HepG2 (cell line): ENCODE measurements around the gene RNPEPL1. TPM values are rescaled to one million over a fixed set of nuclear protein-coding genes. Genes with fewer than 3 reads are reported as not detected.
A peak's percentile ranks its signal among the peaks of the same experiment; 100 is the strongest.

Source experiments
- CREBL2 ChIP-seq: sonication (generic); formaldehyde crosslinking; IDR thresholded peaks from 2 replicates; pipeline ENCODE4 v1.8.1; 2023; ENCODE audit warnings: missing genetic modification reagents, mild to moderate bottlenecking, borderline replicate concordance
- DBP ChIP-seq: sonication (generic); formaldehyde crosslinking; IDR thresholded peaks from 2 replicates; pipeline ENCODE4 v1.4.0; 2020; ENCODE audit warnings: missing genetic modification reagents; ENCODE audit errors: not compliant biosample characterization
- E2F5 ChIP-seq: sonication (generic); formaldehyde crosslinking; conservative IDR thresholded peaks from 2 replicates; pipeline ENCODE4 v1.4.0; 2020; ENCODE audit warnings: missing genetic modification reagents
- GFI1 ChIP-seq: sonication (generic); formaldehyde crosslinking; IDR thresholded peaks from 2 replicates; pipeline ENCODE4 v1.5.0; 2020; ENCODE audit warnings: missing genetic modification reagents, mild to moderate bottlenecking, borderline replicate concordance
- HNRNPLL ChIP-seq: fragments of 200-400 bp; formaldehyde crosslinking; IDR thresholded peaks from 2 replicates; pipeline ENCODE4 v1.6.1; 2017; ENCODE audit warnings: mild to moderate bottlenecking, low read depth, low read length; ENCODE audit not compliant: poor library complexity, severe bottlenecking
- KLF12 ChIP-seq: sonication (generic); formaldehyde crosslinking; IDR thresholded peaks from 2 replicates; pipeline ENCODE4 v1.4.0; 2020; ENCODE audit warnings: missing genetic modification reagents, borderline replicate concordance
- KMT2B ChIP-seq: IDR thresholded peaks from 2 replicates; pipeline ENCODE4 v1.6.1; 2016; ENCODE audit warnings: missing genetic modification reagents, missing compliant biosample characterization
- MED13 ChIP-seq: sonication (generic); formaldehyde crosslinking; IDR thresholded peaks from 2 replicates; pipeline ENCODE4 v1.5.0; 2020; ENCODE audit warnings: missing genetic modification reagents
- NR2C2 ChIP-seq: sonication (generic); formaldehyde crosslinking; IDR thresholded peaks from 2 replicates; pipeline ENCODE4 v1.4.0; 2020; ENCODE audit warnings: missing genetic modification reagents, mild to moderate bottlenecking, moderate library complexity, borderline replicate concordance
- PHF8 ChIP-seq: sonication (generic); formaldehyde crosslinking; IDR thresholded peaks from 2 replicates; pipeline ENCODE4 v1.5.0; 2020; ENCODE audit warnings: missing genetic modification reagents
- POGZ ChIP-seq: sonication (generic); formaldehyde crosslinking; IDR thresholded peaks from 2 replicates; pipeline ENCODE4 v1.4.0; 2020; ENCODE audit warnings: mild to moderate bottlenecking, missing genetic modification reagents
- RCOR2 ChIP-seq: IDR thresholded peaks from 2 replicates; pipeline ENCODE4 v1.6.1; 2016; ENCODE audit warnings: missing biosample characterization, missing genetic modification reagents
- SMAD1 ChIP-seq: sonication (generic); formaldehyde crosslinking; IDR thresholded peaks from 2 replicates; pipeline ENCODE4 v1.4.0; 2020; ENCODE audit warnings: missing genetic modification reagents, low read depth, mild to moderate bottlenecking, borderline replicate concordance
- ZBTB43 ChIP-seq: sonication (generic); formaldehyde crosslinking; conservative IDR thresholded peaks from 2 replicates; pipeline ENCODE4 v1.4.0; 2020; ENCODE audit warnings: missing genetic modification reagents
- ZNF264 ChIP-seq: sonication (generic); formaldehyde crosslinking; IDR thresholded peaks from 2 replicates; pipeline ENCODE4 v1.4.0; 2020; ENCODE audit warnings: missing genetic modification reagents
- ZNF451 ChIP-seq: sonication (generic); formaldehyde crosslinking; IDR thresholded peaks from 2 replicates; pipeline ENCODE4 v1.5.0; 2020; ENCODE audit warnings: mild to moderate bottlenecking, missing genetic modification reagents
- ZNF607 ChIP-seq: sonication (generic); formaldehyde crosslinking; IDR thresholded peaks from 2 replicates; pipeline ENCODE4 v1.5.1; 2020; ENCODE audit warnings: missing genetic modification reagents, mild to moderate bottlenecking, borderline replicate concordance
- ZSCAN21 ChIP-seq: sonication (generic); formaldehyde crosslinking; IDR thresholded peaks from 2 replicates; pipeline ENCODE4 v1.8.0; 2022; ENCODE audit warnings: mild to moderate bottlenecking, missing genetic modification reagents, moderate library complexity, borderline replicate concordance
- polyA plus RNA-seq, 8 experiments: library from polyadenylated mRNA; depleted of rRNA in 3 of 8; stranded (reverse) in 7 of 8; unstranded in 1 of 8; fragments of >200 nt; fragmentation: Illumina TruSeq in 4 of 8; extraction: Trizol in 4 of 8; gene quantifications; 2 replicates each; pipeline versions ENCODE4 v1.2.1 to v1.2.3, GENCODE V29; 2011 to 2016; ENCODE audit warnings: low read depth in 4 of 8, missing spikeins in 1 of 8, mixed read lengths in 1 of 8; ENCODE audit not compliant: insufficient read depth in 1 of 8
- total RNA-seq, 5 experiments: library from RNA; depleted of rRNA; stranded (reverse); fragments of >200 nt; fragmentation: Illumina TruSeq; extraction: Trizol; gene quantifications; 2 replicates each; pipeline ENCODE4 v1.2.3, GENCODE V29; 2016; ENCODE audit warnings: low read depth in 1 of 5
- TF ChIP-seq, protein P1 (sequence below): sonication (generic); formaldehyde crosslinking; IDR thresholded peaks from 2 replicates; pipeline ENCODE4 v1.8.1; 2023; ENCODE audit warnings: mild to moderate bottlenecking, missing genetic modification reagents
- TF ChIP-seq, protein P2 (sequence below): sonication (generic); formaldehyde crosslinking; IDR thresholded peaks from 2 replicates; pipeline ENCODE4 v1.5.1; 2020; ENCODE audit warnings: mild to moderate bottlenecking, missing genetic modification reagents, borderline replicate concordance

Gene RNPEPL1
- total and polyA plus RNA-seq, 2 of the 13 experiments (the other 11 are each of a cell fraction or from before 2014, with no cell fraction given) = 13.0 to 18.0 TPM

DNA sequence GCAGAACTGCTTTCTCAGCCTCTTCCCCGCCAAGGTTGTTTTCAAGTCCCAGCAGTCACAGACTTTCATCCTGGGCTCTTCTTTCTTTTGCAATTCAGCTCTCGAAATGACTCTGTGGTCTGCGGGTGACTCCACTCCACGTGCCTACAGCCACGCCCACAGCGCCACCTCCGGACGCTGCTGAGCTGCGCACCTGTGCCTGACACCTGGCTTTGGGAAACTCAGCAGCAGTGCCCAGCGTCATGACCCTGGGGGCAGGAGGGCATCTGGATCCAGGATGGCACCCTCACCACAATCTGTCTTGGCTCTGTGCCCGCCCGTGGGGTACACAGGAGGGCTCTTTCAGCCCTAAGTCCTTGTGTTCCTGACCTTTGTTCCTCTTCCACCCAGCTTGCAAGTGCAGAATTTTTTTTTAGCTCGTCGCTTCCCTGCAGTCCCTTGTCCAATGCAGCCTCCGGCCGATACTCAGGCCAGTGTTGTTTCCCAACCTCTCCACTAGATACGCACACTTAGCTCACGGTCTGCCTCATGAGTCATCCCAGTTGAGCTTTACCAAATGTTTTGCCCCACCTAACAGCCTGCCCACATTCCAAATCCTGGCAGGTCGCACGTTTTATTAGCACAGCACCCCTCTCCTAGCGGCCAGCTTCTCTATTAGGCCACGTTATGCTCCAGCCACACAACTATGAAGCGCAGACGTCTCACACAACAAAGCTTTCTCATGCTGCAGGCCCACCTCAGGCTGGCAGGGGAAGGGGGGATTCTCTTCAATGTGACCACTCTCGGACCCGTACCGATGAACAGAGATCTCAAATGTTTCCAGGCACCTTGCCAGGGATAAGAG, 11.7 kb downstream of the RNPEPL1 start (continued):
- TF ChIP-seq KMT2B (0 out of 2 replicates have a peak, but pooled peaks have one; percentile 18), PHF8 (CRISPR knock-in tag) (no peak; the same call in none of the 2 replicates), SMAD1 (CRISPR knock-in tag) (no peak), NR2C2 (CRISPR knock-in tag) (no peak), POGZ (CRISPR knock-in tag) (0 out of 2 replicates have a peak, but pooled peaks have one; percentile 51), MED13 (no peak), DBP (CRISPR knock-in tag) (no peak), RCOR2 (CRISPR knock-in tag) (no peak), KLF12 (CRISPR knock-in tag) (no peak), ZNF451 (CRISPR knock-in tag) (no peak; the same call in 1 of the 2 replicates), ZNF264 (CRISPR knock-in tag) (no peak), CREBL2 (no peak), ZBTB43 (CRISPR knock-in tag) (no peak; the same call in 1 of the 2 replicates), HNRNPLL (peak; percentile 75), ZSCAN21 (CRISPR knock-in tag) (peak; percentile 91; the same call in 1 of the 2 replicates), E2F5 (CRISPR knock-in tag) (no peak), GFI1 (no peak), ZNF607 (CRISPR knock-in tag) (no peak)
- TF ChIP-seq, protein P1, sequence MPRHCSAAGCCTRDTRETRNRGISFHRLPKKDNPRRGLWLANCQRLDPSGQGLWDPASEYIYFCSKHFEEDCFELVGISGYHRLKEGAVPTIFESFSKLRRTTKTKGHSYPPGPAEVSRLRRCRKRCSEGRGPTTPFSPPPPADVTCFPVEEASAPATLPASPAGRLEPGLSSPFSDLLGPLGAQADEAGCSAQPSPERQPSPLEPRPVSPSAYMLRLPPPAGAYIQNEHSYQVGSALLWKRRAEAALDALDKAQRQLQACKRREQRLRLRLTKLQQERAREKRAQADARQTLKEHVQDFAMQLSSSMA (CRISPR knock-in tag) = no peak
- TF ChIP-seq, protein P2, sequence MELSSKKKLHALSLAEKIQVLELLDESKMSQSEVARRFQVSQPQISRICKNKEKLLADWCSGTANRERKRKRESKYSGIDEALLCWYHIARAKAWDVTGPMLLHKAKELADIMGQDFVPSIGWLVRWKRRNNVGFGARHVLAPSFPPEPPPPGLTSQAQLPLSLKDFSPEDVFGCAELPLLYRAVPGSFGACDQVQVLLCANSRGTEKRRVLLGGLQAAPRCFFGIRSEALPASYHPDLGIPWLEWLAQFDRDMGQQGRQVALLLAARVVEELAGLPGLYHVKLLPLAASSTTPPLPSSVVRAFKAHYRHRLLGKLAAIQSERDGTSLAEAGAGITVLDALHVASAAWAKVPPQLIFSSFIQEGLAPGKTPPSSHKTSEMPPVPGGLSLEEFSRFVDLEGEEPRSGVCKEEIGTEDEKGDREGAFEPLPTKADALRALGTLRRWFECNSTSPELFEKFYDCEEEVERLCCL (CRISPR knock-in tag) = 0 out of 2 replicates have a peak, but pooled peaks have one; percentile 86
